ENCODE data around the gene VTI1A. TPM values are rescaled to one million over a fixed set of nuclear protein-coding genes. Genes with fewer than 3 reads are reported as not detected.

Gene VTI1A
- total RNA-seq, 1 donor: 37.1 TPM

DNA sequence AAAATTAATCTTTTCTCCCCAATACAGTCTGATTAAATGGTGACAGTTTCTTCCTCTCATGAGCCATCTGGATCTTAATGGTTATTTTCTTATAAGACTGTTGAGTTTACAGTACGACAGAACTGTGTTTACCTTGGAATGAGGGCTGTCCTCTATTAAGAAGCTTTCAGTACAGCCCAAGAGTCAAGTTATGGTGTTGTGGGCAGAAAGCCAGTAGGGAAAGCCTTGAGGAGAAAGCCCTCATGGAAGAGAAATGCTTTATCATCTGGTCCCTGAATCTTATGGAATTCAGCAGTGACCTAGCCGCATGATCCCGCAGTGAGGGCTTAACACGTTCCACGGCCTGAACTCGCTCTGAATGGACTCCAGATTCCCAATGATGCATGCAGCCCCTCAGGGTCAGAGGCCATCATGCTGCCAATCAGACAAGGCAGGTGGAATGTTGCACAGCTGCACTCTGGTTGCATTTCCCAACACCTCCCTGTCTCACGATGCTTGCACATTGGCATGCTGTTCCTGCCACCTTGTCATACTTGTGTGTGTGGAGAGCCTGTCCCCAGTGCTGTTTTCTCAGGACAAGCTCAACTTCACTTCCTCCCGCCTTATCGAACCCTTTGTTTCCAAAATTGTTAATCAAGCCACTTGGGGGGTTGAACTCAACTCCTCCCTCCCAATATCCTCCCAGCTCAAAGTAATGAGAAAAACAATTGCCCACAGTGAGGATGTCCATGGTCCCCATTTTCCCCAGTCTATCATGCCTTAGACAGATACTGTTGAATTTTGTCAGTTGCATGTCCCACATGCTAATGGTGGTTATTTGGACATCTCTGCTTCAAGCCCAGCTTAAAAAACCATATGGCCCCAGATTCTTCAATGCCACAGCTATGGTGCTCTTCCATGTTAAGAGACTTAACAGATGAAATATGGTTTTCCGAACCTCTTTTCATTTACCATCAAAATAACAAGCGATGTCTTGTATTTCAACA is 291.9 kb downstream of the VTI1A start:
- no peak overlapping the region for H3K4me3 ChIP-seq (ENCODE audit: low read depth, low read length)
- DNase-seq (ENCODE audit: low read depth): peak; percentile 33
- TF ChIP-seq, protein P1, sequence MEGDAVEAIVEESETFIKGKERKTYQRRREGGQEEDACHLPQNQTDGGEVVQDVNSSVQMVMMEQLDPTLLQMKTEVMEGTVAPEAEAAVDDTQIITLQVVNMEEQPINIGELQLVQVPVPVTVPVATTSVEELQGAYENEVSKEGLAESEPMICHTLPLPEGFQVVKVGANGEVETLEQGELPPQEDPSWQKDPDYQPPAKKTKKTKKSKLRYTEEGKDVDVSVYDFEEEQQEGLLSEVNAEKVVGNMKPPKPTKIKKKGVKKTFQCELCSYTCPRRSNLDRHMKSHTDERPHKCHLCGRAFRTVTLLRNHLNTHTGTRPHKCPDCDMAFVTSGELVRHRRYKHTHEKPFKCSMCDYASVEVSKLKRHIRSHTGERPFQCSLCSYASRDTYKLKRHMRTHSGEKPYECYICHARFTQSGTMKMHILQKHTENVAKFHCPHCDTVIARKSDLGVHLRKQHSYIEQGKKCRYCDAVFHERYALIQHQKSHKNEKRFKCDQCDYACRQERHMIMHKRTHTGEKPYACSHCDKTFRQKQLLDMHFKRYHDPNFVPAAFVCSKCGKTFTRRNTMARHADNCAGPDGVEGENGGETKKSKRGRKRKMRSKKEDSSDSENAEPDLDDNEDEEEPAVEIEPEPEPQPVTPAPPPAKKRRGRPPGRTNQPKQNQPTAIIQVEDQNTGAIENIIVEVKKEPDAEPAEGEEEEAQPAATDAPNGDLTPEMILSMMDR (IDR thresholded peaks at IDR 0.05; ENCODE audit: insufficient read depth, low read depth, low read length): no peak

DNA sequence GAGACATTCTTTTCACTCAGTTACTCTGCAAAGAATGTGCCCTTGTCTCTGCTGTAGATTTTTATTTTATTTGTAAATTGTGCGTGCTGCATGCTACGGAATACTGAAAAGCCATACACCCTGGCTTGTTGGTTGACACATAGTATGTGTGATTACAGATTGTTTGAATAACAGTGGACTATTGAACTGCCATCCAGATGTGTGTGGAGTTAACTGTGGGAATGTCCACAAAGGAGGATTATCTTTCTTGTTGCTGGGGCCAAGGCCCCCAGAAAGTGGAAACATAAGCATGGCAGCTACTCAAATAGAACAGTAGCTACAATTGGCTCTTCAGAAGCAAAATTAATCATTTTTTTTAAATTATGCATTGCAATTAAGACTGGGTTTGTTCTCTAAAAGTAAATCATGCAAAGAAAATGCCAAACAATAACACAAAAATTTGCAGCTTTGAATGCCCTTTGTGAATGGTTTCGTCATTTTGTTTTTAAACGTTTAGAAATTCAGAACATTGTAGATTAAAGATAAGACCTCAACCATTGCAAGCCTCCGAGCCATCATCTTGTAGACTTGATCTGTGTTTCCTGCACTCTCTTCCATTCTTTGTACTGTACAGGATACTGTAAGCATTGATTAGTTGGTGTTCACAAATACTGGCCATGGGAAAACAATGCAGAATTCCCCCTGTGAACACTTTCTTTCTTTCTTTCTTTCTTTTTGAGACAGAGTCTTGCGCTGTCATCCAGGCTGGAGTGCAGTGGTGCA is 292.8 kb downstream of the VTI1A start:
- H3K4me3 ChIP-seq (ENCODE audit: low read depth, low read length): no peak overlapping the region
- peak; percentile 71 for DNase-seq (ENCODE audit: low read depth)
- TF ChIP-seq, protein P1 (IDR thresholded peaks at IDR 0.05; ENCODE audit: insufficient read depth, low read depth, low read length): no peak

DNA sequence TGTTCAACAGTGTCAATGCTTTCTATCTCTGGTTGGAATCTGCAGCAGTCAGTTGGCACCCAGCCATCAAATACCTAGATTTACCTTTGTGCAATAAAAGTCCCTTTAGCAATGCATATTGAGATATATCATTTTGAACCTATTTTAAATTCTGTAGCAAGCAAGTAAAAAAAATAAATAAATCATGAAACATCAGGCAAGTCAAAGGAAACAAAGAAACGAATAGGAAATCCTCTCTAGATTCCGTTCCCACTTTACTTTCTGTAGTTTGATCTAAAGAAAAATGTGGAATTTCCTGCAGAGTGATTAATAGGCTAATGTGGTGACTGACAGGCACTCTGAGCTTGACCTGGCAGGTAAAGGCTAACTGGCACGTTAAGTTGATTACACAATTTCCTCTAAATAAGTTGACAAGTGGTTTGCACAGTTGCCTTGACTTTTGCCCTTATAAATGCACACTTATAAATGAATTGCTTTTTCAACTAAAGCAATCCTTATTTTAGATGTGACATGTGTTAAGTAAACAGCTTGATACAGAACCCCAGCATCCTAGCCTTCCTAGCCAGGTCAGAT is 294.9 kb downstream of the VTI1A start:
- TF ChIP-seq, protein P1 (IDR thresholded peaks at IDR 0.05; ENCODE audit: insufficient read depth, low read depth, low read length): no peak
- no peak for DNase-seq (ENCODE audit: low read depth)
- no peak overlapping the region for H3K4me3 ChIP-seq (ENCODE audit: low read depth, low read length)

DNA sequence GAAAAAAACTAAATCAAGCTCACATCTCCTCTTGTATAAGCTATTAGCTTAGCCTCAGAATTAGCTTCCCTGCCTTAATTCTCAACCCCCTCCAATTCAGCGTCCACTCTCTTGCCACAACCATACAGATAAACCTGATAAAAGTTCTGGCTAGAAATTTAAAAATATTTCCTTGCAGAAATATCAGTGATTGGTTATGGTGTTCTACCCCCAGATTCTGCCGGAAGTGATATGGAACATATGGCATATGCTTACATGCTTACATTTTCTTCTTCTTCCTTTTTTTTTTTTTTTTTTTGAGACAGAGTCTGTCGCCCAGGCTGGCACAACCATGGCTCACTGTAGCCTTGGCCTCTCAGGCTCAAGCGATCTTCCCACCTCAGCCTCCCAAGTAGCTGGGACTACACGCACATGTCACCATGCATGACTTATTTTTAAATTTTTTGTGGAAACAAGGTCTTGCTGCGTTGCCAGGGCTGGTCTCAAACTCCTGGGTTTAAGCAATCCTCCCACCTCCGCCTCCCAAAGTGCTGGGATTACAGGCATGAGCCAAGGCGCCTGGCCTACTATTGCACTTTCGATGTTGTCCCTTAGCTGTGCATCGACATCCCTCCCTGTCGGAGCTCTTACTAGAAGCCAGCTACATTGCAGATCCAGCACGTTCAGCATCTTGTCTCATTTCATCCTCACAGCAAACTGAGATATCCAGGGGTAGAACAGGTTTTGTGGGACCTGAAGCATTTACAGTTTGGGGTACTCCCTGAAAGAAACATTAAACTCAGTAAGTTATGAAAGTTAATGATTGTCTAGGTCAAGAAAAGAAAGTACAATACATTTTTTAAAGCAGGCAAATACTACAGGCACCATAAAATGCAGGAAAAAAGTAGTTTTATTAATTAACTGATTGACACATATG is 297.4 kb downstream of the VTI1A start:
- no peak for DNase-seq (ENCODE audit: low read depth)
- TF ChIP-seq, protein P1 (IDR thresholded peaks at IDR 0.05; ENCODE audit: insufficient read depth, low read depth, low read length): no peak
- H3K4me3 ChIP-seq (ENCODE audit: low read depth, low read length): no peak overlapping the region

DNA sequence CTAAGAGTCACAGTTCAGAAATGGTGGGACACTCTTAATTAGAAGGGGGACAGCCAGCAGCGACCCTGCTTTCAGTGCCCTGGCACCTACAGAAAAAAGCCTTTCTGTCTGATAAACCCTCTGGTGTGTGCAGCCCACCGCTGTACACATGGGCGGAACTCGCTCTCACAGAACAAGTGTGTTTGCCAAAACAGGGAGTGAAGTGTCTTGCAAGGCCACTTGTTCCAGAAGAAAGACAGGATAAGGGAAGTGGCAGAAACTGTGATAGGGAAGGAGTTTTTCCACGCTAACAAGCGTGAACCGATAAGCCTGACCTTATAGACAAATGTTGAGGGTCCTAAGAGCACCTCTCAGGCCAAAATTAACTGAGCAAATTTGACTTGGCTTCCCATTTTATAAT is 299.3 kb downstream of the VTI1A start:
- TF ChIP-seq, protein P1 (IDR thresholded peaks at IDR 0.05; ENCODE audit: insufficient read depth, low read depth, low read length): no peak
- H3K4me3 ChIP-seq (ENCODE audit: low read depth, low read length): no peak overlapping the region
- no peak for DNase-seq (ENCODE audit: low read depth)
